ENCODE results near the gene TRIM15. TPM values are rescaled to one million over a fixed set of nuclear protein-coding genes. Genes with fewer than 3 reads are reported as not detected.
"Not testable (repeated sequence)": the region's sequence is repeated elsewhere in the genome, so short reads cannot be mapped to it uniquely, and the experiment has no call there.

Gene TRIM15
- total RNA-seq, 1 experiment from 2014 or later: not detected

GRCh38 chr6:30135147-30135546 lies 28.2 kb upstream of the TRIM15 start:
- Histone ChIP-seq H2AFZ (ENCODE audit: low read length) (no peak overlapping the region), H3K27ac (ENCODE audit: low read length) (no peak overlapping the region), H3K9ac (ENCODE audit: low read length) (no peak overlapping the region), H3K4me1 (ENCODE audit: insufficient read depth, low read length) (peaks cover 15% of the 10 kb centered on the region), H3K9me3 (ENCODE audit: low read length) (no peaks in the 10 kb centered on the region), H3K9me2 (replicated peaks; ENCODE audit: low read length) (no peaks in the 10 kb centered on the region), H3K4me3 (ENCODE audit: low read length) (no peak overlapping the region), H3K36me3 (ENCODE audit: low read depth, low read length) (no peaks in the 10 kb centered on the region), H3K4me2 (ENCODE audit: low read length) (no peak overlapping the region), H4K20me1 (ENCODE audit: low read length) (no peaks in the 10 kb centered on the region), H3K79me2 (ENCODE audit: low read length) (no peaks in the 10 kb centered on the region), H3F3A (ENCODE audit: low read length, unreplicated experiment) (no peaks in the 10 kb centered on the region), H3K27me3 (ENCODE audit: low read length) (no peaks in the 10 kb centered on the region)
- ChIA-PET POLR2A (ENCODE audit: unreplicated experiment) (no interaction called here), CTCF (no interaction called here)
- TF ChIP-seq, protein P1, sequence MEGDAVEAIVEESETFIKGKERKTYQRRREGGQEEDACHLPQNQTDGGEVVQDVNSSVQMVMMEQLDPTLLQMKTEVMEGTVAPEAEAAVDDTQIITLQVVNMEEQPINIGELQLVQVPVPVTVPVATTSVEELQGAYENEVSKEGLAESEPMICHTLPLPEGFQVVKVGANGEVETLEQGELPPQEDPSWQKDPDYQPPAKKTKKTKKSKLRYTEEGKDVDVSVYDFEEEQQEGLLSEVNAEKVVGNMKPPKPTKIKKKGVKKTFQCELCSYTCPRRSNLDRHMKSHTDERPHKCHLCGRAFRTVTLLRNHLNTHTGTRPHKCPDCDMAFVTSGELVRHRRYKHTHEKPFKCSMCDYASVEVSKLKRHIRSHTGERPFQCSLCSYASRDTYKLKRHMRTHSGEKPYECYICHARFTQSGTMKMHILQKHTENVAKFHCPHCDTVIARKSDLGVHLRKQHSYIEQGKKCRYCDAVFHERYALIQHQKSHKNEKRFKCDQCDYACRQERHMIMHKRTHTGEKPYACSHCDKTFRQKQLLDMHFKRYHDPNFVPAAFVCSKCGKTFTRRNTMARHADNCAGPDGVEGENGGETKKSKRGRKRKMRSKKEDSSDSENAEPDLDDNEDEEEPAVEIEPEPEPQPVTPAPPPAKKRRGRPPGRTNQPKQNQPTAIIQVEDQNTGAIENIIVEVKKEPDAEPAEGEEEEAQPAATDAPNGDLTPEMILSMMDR (conservative IDR thresholded peaks at IDR 0.05; ENCODE audit: low read depth, low read length): no peak
- no peak for TF ChIP-seq EZH2phosphoT487 (IDR thresholded peaks at IDR 0.05; ENCODE audit: borderline replicate concordance, low read length)
- no peak for TF ChIP-seq EZH2 (IDR thresholded peaks at IDR 0.05; ENCODE audit: low read length, unreplicated experiment)
- intact Hi-C loops (cut with micrococcal nuclease): no loop called here
- DNase-seq (no peak), ATAC-seq (no peak)
- no TSS peak for BruUV-seq (replicated peaks)

DNA sequence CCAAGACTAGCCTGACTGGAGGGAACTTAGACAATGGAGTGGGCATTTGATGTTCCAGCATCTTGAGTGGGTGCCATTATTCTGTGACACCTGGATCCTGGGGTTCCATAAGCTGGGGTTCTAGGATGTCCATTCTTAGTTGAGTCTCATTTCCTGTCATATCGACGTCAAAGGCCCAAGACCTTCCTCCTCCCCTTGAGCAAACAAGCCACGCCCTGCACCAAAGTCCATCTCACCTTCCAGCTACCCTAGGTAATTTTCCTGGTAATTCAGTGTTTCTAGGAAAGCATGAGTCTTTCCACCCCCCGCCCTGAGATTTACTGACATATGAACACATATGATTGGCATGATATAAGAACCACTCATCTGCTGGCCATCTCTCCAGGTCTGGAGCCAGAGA lies 27.6 kb upstream of the TRIM15 start, which contains the start of gene TRIM40:
TRIM40 (plus strand) TSS at position 384 of the 400 bp plus-strand sequence. CDS start 897 bp downstream, outside the sequence.
- H3K79me2 ChIP-seq (ENCODE audit: low read length): no peaks in the 10 kb centered on the region
- no peaks in the 10 kb centered on the region for H3K9me3 ChIP-seq (ENCODE audit: low read length)
- no peak within 1 kb of the TSS for H3K4me3 ChIP-seq (ENCODE audit: low read length)
- no peak within 1 kb of the TSS for H3K4me2 ChIP-seq (ENCODE audit: low read length)
- H3F3A ChIP-seq (ENCODE audit: low read length, unreplicated experiment): no peaks in the 10 kb centered on the region
- no peak within 1 kb of the TSS for H3K27ac ChIP-seq (ENCODE audit: low read length)
- no peaks in the 10 kb centered on the region for H3K36me3 ChIP-seq (ENCODE audit: low read depth, low read length)
- peaks cover 9% of the 10 kb centered on the region for H3K4me1 ChIP-seq (ENCODE audit: insufficient read depth, low read length)
- BruUV-seq (replicated peaks): no TSS peak
- POLR2A ChIA-PET (ENCODE audit: unreplicated experiment): no interaction called here
- CTCF ChIA-PET: no interaction called here
- no peak within 1 kb of the TSS for H2AFZ ChIP-seq (ENCODE audit: low read length)
- DNase-seq (peak; percentile 28), ATAC-seq (no peak)
- no peaks in the 10 kb centered on the region for H3K27me3 ChIP-seq (ENCODE audit: low read length)
- TF ChIP-seq, protein P1 (conservative IDR thresholded peaks at IDR 0.05; ENCODE audit: low read depth, low read length): no peak
- TF ChIP-seq EZH2 (IDR thresholded peaks at IDR 0.05; ENCODE audit: low read length, unreplicated experiment) (no peak), EZH2phosphoT487 (IDR thresholded peaks at IDR 0.05; ENCODE audit: borderline replicate concordance, low read length) (no peak)
- no peaks in the 10 kb centered on the region for H3K9me2 ChIP-seq (replicated peaks; ENCODE audit: low read length)
- intact Hi-C loops (cut with micrococcal nuclease): no loop called here
- H3K9ac ChIP-seq (ENCODE audit: low read length): no peak within 1 kb of the TSS
- no peaks in the 10 kb centered on the region for H4K20me1 ChIP-seq (ENCODE audit: low read length)

- Histone ChIP-seq H3K27me3 (ENCODE audit: low read length) (no peaks in the 10 kb centered on the region), H3K79me2 (ENCODE audit: low read length) (no peaks in the 10 kb centered on the region), H3K9me2 (replicated peaks; ENCODE audit: low read length) (no peaks in the 10 kb centered on the region), H3K4me3 (ENCODE audit: low read length) (no peak overlapping the region), H3K4me2 (ENCODE audit: low read length) (no peak overlapping the region), H2AFZ (ENCODE audit: low read length) (no peak overlapping the region), H3F3A (ENCODE audit: low read length, unreplicated experiment) (no peaks in the 10 kb centered on the region), H3K9me3 (ENCODE audit: low read length) (no peaks in the 10 kb centered on the region), H3K36me3 (ENCODE audit: low read depth, low read length) (no peaks in the 10 kb centered on the region), H3K4me1 (ENCODE audit: insufficient read depth, low read length) (peaks cover 8% of the 10 kb centered on the region), H4K20me1 (ENCODE audit: low read length) (no peaks in the 10 kb centered on the region), H3K9ac (ENCODE audit: low read length) (no peak overlapping the region), H3K27ac (ENCODE audit: low read length) (no peak overlapping the region)
- ATAC-seq (no peak), DNase-seq (no peak)
- TF ChIP-seq EZH2 (IDR thresholded peaks at IDR 0.05; ENCODE audit: low read length, unreplicated experiment): no peak
- TF ChIP-seq, protein P1 (conservative IDR thresholded peaks at IDR 0.05; ENCODE audit: low read depth, low read length): no peak
- TF ChIP-seq EZH2phosphoT487 (IDR thresholded peaks at IDR 0.05; ENCODE audit: borderline replicate concordance, low read length): no peak
- no TSS peak for BruUV-seq (replicated peaks)
- CTCF ChIA-PET: no interaction called here
- intact Hi-C loops (cut with micrococcal nuclease): no loop called here
- POLR2A ChIA-PET (ENCODE audit: unreplicated experiment): no interaction called here
These were observed 26.6 kb upstream of the TRIM15 start for GRCh38 chr6:30136570-30137286.

GRCh38 chr6:30140240-30140639 lies 23.1 kb upstream of the TRIM15 start:
- CTCF ChIA-PET; H3K4me1 ChIP-seq (ENCODE audit: insufficient read depth, low read length); H3K4me3 ChIP-seq (ENCODE audit: low read length); H3K9me3 ChIP-seq (ENCODE audit: low read length); H2AFZ ChIP-seq (ENCODE audit: low read length); H3K9me2 ChIP-seq (replicated peaks; ENCODE audit: low read length); H3K27ac ChIP-seq (ENCODE audit: low read length); H4K20me1 ChIP-seq (ENCODE audit: low read length); H3K4me2 ChIP-seq (ENCODE audit: low read length); intact Hi-C loops (cut with micrococcal nuclease); DNase-seq; H3K79me2 ChIP-seq (ENCODE audit: low read length); H3K36me3 ChIP-seq (ENCODE audit: low read depth, low read length); H3F3A ChIP-seq (ENCODE audit: low read length, unreplicated experiment); POLR2A ChIA-PET (ENCODE audit: unreplicated experiment); ATAC-seq; H3K9ac ChIP-seq (ENCODE audit: low read length); BruUV-seq (replicated peaks): not testable (repeated sequence)
- peaks cover 11% of the 10 kb centered on the region; the same call in 1 of the 2 replicates for H3K27me3 ChIP-seq (ENCODE audit: low read length)

Data from PC-3 (cell line).